ENCODE data around the gene DNAJC27. TPM values are rescaled to one million over a fixed set of nuclear protein-coding genes. Genes with fewer than 3 reads are reported as not detected.
A peak's percentile ranks its signal among the peaks of the same experiment; 100 is the strongest.
"Not testable (repeated sequence)": the region's sequence is repeated elsewhere in the genome, so short reads cannot be mapped to it uniquely, and the experiment has no call there.

DNAJC27 gene
- total RNA-seq: 1 to 10 TPM; 4.7 to 6.5 TPM

GRCh38 chr2:24971536-24972314, at the start of gene DNAJC27:
Gene DNAJC27 (minus strand): TSS chr2:24971955. CDS start chr2:24971904, 51 bp downstream.
- Mint-ChIP-seq H3K27me3 (no peaks in the 10 kb centered on the region), H3K4me3 (peak within 1 kb of the TSS; percentile 99), H3K4me1 (no peaks in the 10 kb centered on the region), H3K9me3 (no peaks in the 10 kb centered on the region), H3K36me3 (ENCODE audit: low read depth) (peaks cover 32% of the 10 kb centered on the region), H3K27ac (peak within 1 kb of the TSS; percentile 100)
- peak; percentile 93 for ATAC-seq (replicated peaks)

DNA sequence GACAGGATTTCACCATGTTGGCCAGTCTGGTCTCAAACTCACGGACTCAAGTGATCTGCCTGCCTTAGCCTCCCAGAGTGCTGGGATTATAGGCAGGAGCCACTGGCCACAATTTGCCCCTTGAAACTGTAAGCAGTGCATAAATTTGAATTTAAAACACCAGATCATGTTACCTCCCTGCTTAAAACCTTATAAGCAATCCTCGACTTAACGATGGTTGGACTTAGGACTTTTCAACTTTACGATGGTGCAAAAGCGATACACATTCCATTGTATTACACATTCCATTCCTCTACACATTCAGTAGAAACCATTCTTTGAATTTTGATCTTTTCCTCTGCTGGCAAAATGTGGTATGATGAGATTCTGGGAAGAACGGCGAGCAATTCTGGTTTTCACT, 46.9 kb upstream of the DNAJC27 start:
- Mint-ChIP-seq H3K4me3 (no peak overlapping the region), H3K4me1 (no peaks in the 10 kb centered on the region), H3K27ac (no peak overlapping the region), H3K9me3 (no peaks in the 10 kb centered on the region), H3K36me3 (ENCODE audit: low read depth) (no peaks in the 10 kb centered on the region), H3K27me3 (no peaks in the 10 kb centered on the region)
- ATAC-seq (replicated peaks): no peak

DNA sequence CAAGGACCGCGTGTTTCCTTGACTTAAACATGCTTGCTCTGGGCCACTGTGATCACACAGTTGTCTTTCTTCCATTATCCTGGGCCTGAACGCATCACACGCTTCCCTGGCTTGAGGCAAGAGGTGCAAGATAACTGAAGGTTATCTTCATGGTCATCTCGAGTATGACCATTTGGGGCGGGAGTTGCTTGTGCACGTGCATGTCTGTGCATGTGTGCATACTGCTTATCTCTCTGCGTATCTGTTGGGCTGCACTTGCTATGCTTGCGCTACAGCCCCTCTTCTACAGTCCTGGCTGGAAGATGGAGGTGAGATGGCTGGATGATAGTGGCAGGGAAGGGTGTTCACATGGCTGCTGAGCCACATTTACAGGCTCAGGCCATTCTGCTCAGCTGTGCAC, 42.9 kb upstream of the DNAJC27 start:
- Mint-ChIP-seq H3K27ac (no peak overlapping the region), H3K4me1 (peaks cover 4% of the 10 kb centered on the region), H3K27me3 (no peaks in the 10 kb centered on the region), H3K4me3 (no peak overlapping the region), H3K9me3 (no peaks in the 10 kb centered on the region), H3K36me3 (ENCODE audit: low read depth) (no peaks in the 10 kb centered on the region)
- no peak for ATAC-seq (replicated peaks)

DNA sequence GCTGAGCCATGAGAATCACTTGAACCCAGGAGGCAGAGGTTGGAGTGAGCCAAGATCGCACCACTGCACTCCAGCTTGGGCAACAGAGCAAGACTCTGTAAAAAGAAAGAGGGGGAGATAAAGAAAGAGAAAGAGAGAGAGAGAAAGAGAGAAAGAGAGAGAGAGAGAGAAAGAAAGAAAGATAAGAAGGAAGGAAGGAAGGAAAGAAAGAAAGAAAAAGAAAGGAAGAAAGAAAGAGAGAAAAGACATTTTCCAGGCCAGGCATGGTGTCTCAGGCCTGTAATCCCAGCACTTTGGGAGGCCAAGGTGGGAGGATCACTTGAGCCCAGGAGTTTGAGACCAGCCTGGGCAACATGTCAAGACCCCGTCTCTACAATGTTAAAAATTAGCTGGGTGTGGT, 39.6 kb upstream of the DNAJC27 start:
- H3K27me3 Mint-ChIP-seq; H3K9me3 Mint-ChIP-seq; ATAC-seq (replicated peaks); H3K36me3 Mint-ChIP-seq (ENCODE audit: low read depth); H3K4me1 Mint-ChIP-seq; H3K27ac Mint-ChIP-seq; H3K4me3 Mint-ChIP-seq: not testable (repeated sequence)

DNA sequence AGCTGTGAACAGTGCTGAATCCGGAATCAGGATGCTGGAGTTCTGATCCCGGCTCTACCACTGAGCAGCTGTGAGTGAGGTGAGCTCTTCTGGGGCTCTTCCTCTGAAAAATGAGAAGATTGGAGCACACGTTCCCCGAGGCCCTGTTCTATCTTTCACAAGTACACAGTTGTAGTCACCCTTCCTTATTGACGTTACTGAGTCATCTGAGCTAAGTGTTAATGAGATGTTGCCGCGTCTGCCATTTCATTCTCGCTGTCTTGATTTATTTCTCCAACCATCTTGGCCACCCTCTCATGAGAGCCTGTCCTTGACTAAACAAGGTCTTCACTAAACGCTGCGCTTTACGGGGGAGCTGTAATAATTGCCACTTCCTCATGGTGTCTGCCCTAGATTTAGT, 38.2 kb upstream of the DNAJC27 start:
- Mint-ChIP-seq H3K4me1 (peaks cover 4% of the 10 kb centered on the region), H3K9me3 (no peaks in the 10 kb centered on the region), H3K36me3 (ENCODE audit: low read depth) (no peaks in the 10 kb centered on the region), H3K4me3 (no peak overlapping the region), H3K27me3 (no peaks in the 10 kb centered on the region), H3K27ac (no peak overlapping the region)
- no peak for ATAC-seq (replicated peaks)

DNA sequence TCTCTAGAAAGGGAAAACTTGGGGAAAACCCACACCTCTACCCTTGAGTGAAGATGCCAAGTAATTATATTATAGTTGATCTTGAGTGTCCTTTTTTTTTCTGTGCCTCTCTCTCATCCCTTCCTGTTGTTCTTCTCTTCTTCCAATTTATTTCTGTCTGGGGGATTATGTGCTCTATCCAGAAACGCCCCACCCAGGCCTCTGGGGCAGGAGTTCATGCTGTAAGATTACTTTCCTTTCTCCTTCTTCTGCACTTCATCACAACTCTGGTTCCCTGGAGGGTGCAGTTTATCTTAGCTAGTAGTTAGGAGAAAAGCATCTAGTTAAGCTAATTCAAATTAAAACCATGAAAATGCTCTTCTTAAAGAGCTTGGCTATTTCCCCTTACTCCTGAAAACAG, 30.3 kb upstream of the DNAJC27 start:
- Mint-ChIP-seq H3K27me3 (peaks cover 9% of the 10 kb centered on the region), H3K27ac (no peak overlapping the region), H3K4me3 (no peak overlapping the region), H3K9me3 (no peaks in the 10 kb centered on the region), H3K4me1 (no peaks in the 10 kb centered on the region), H3K36me3 (ENCODE audit: low read depth) (no peaks in the 10 kb centered on the region)
- no peak for ATAC-seq (replicated peaks)

DNA sequence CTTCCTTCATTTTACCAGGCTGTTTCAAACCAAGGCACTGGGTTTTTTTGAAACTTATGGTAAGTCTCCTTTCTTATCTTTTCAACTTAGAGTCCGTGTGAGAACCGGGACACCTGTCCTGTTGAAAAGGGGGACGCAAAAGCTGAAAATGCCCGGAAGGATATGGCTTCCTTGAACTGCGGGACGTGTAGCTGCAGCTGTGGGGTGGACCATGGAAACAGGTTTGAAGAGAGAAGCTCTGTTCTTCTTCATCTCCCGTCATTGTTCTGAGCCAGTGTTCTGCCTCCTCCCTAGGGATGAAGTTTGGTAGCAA, 29.5 kb upstream of the DNAJC27 start:
- H3K4me3 Mint-ChIP-seq: no peak overlapping the region
- H3K27me3 Mint-ChIP-seq: peaks cover 9% of the 10 kb centered on the region
- no peaks in the 10 kb centered on the region for H3K4me1 Mint-ChIP-seq
- H3K27ac Mint-ChIP-seq: no peak overlapping the region
- H3K9me3 Mint-ChIP-seq: no peaks in the 10 kb centered on the region
- no peaks in the 10 kb centered on the region for H3K36me3 Mint-ChIP-seq (ENCODE audit: low read depth)
- no peak for ATAC-seq (replicated peaks)

DNA sequence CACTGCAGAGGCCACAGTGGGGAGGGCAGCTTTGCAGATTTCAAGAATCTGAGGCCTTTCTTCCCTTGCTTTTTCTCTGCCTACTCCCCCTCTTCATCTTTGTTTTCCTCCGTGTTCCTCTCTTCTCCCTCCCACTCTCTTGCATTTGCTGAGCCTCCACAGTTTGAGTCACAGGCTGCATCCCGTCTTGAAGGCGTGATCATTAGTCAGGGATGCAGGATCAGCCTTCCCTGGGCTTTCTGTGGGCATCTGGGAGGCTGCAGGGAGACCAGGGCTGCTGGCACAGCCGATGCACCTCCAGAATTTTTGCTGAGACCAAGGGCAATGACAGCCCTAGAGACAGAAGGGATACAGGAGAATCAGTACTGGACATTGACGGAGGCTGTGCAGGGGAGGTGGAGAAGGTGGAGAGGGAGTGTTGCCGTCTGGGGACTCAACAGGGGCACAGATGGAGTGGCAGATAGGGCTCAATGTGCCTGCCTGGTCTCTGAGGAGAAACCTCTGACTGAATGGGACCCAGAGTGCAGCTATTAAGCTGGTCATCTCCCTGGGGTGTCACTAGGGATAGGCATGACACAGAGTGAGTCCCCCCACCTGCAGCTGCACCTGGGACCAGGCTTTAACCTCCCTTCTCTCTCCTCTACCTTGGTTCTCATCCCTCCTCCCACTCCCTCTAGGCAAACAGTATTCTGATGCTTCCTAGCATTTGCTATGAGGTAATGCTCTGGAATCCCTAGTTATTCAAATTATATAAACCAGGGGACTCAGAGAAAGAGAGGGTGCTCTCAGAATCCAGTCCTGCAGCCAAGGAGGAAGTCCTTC, 29.0 kb upstream of the DNAJC27 start:
- no peaks in the 10 kb centered on the region for H3K9me3 Mint-ChIP-seq
- H3K27ac Mint-ChIP-seq: no peak overlapping the region
- no peak for ATAC-seq (replicated peaks)
- no peaks in the 10 kb centered on the region for H3K36me3 Mint-ChIP-seq (ENCODE audit: low read depth)
- no peak overlapping the region for H3K4me3 Mint-ChIP-seq
- H3K4me1 Mint-ChIP-seq: no peaks in the 10 kb centered on the region
- H3K27me3 Mint-ChIP-seq: peaks cover 9% of the 10 kb centered on the region

DNA sequence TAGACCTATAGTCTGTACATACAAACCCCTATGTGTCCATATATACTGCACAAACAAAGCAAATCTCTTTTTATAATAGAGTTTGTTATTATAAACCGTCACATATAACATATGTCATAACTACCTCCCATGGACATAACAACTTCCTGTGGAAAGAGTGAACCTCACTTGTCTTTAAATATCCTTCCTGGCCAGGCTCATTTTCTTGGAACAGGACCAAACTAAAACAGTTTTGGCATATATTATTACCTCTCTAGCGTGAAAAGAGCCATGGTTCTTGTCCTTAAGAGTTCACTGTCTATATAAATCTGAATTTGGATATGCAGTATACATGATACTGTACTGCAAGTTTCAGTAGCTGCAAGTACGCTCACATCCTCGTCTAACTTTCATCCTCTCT, 28.3 kb upstream of the DNAJC27 start:
- Mint-ChIP-seq H3K27me3 (peaks cover 9% of the 10 kb centered on the region), H3K9me3 (no peaks in the 10 kb centered on the region), H3K4me1 (no peaks in the 10 kb centered on the region), H3K27ac (no peak overlapping the region), H3K36me3 (ENCODE audit: low read depth) (no peaks in the 10 kb centered on the region), H3K4me3 (no peak overlapping the region)
- ATAC-seq (replicated peaks): no peak

- not testable (repeated sequence) for H3K9me3 Mint-ChIP-seq
Observed at GRCh38 chr2:24999097-24999496, 27.3 kb upstream of the DNAJC27 start.

DNA sequence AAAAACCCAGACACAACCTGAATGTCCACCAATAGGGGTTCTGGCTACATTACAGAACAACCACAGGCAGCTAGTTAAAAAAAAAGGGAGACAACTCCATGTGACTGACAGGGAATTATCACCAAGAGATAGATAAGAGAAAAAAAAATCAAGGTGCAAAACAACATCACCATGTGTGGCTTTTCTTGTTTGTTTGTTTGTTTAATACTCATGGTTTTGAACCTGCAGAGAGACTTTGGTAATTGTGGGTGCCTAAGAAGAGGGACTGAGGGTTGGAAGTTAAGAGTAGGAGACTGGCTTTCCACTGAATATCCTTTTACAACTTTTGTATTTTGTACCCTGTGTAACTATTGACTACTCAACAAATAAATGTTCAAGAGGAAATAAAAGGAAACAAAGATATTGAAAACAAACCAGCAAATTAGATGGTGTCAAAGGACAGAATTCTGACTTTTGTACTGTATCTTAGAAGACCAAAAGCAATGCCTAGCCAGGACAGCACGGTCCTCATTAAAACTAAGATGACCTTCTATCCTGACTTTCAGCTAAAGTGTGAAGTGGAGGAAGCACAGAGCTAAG, 22.5 kb upstream of the DNAJC27 start:
- Mint-ChIP-seq H3K9me3 (no peaks in the 10 kb centered on the region), H3K36me3 (ENCODE audit: low read depth) (no peaks in the 10 kb centered on the region), H3K27ac (no peak overlapping the region), H3K27me3 (peaks cover 12% of the 10 kb centered on the region), H3K4me3 (no peak overlapping the region), H3K4me1 (no peaks in the 10 kb centered on the region)
- ATAC-seq (replicated peaks): no peak

More at GRCh38 chr2:24999097-24999496, 27.3 kb upstream of the DNAJC27 start:
- not testable (repeated sequence) for ATAC-seq (replicated peaks); H3K4me3 Mint-ChIP-seq; H3K27ac Mint-ChIP-seq; H3K4me1 Mint-ChIP-seq; H3K36me3 Mint-ChIP-seq (ENCODE audit: low read depth); H3K27me3 Mint-ChIP-seq

DNA sequence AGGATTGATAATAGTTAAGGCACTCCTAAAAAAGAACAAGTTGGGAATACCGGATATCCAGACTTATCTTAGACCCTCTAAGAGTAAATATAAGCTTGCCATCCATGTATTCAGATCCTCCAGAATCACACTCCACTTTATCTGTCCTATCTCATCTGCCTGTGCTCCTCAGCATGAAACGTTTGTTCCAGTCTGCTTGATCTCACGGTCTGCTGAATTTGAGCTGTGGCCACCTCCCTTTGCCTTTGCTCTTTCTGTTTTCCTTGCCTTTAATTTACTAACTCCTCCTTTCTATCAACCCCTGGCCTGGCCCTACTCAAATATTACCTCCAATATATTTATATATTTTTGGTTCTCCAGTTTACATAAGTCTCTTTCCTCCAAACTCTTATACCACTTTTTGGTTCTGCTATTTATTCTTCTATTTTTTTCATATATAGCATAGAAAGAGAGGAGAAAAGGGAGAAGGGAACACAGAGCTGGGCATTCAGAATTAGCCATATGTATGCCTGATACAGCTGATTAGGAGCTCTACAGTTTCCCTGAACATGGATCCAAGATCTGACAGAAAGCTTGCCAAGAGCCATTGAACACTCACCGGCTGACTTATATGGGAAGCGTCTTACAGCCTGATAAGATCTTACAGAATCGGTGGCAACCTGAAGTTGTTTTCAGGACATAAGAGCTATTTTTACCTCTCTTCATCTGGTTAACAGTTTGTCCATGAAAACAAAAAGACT, 21.8 kb upstream of the DNAJC27 start:
- H3K4me1 Mint-ChIP-seq: no peaks in the 10 kb centered on the region

GRCh38 chr2:24986372-24986771, 14.6 kb upstream of the DNAJC27 start:
- H3K27me3 Mint-ChIP-seq: peaks cover 24% of the 10 kb centered on the region
- no peaks in the 10 kb centered on the region for H3K36me3 Mint-ChIP-seq (ENCODE audit: low read depth)
- ATAC-seq (replicated peaks): no peak
- no peak overlapping the region for H3K27ac Mint-ChIP-seq
- H3K9me3 Mint-ChIP-seq: no peaks in the 10 kb centered on the region
- no peaks in the 10 kb centered on the region for H3K4me1 Mint-ChIP-seq
- no peak overlapping the region for H3K4me3 Mint-ChIP-seq

More for the DNA sequence above, 21.8 kb upstream of the DNAJC27 start:
- Mint-ChIP-seq H3K4me3 (no peak overlapping the region), H3K27me3 (peaks cover 12% of the 10 kb centered on the region), H3K9me3 (no peaks in the 10 kb centered on the region), H3K27ac (no peak overlapping the region), H3K36me3 (ENCODE audit: low read depth) (no peaks in the 10 kb centered on the region)
- no peak for ATAC-seq (replicated peaks)

- H3K36me3 Mint-ChIP-seq (ENCODE audit: low read depth): no peaks in the 10 kb centered on the region
- ATAC-seq (replicated peaks): no peak
- no peaks in the 10 kb centered on the region for H3K9me3 Mint-ChIP-seq
- H3K4me1 Mint-ChIP-seq: no peaks in the 10 kb centered on the region
- H3K27ac Mint-ChIP-seq: no peak overlapping the region
- peaks cover 21% of the 10 kb centered on the region for H3K27me3 Mint-ChIP-seq
- no peak overlapping the region for H3K4me3 Mint-ChIP-seq
Observed at GRCh38 chr2:24985511-24985910, 13.8 kb upstream of the DNAJC27 start.

Measured in activated T-helper 17 cell treated with anti-CD3 and anti-CD28 coated beads, Interleukin-2, amount 50 U/mL, for 72 hours (primary cell).